ENCODE results near the gene FAH.
A peak's percentile ranks its signal among the peaks of the same experiment; 100 is the strongest.
"Not testable (repeated sequence)": the region's sequence is repeated elsewhere in the genome, so short reads cannot be mapped to it uniquely, and the experiment has no call there.

Gene FAH

DNA sequence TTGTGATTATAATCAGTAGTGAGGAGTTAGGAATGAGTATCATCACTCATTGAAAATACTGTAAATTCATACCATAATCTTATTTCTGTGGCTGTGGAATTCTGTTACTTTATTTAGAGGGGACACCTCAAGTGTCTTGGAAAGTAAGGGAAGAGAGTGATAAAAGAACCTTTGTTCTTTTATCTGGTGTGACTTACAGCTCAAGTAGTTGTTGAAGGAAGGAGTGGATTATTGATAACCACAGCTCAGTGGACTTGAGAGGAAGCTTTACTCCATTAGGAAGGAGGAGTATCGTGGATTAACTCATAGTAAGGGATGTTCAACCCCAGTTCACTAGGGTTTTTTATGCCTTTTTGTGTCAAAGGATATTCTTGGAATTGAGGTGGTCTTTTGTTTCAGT is 32.2 kb upstream of the FAH start:
- no peak overlapping the region for H3K18ac ChIP-seq (ENCODE audit: low read length)
- H3K56ac ChIP-seq (ENCODE audit: low read length): no peak overlapping the region
- peak; percentile 85 for DNase-seq
- H3K4ac ChIP-seq (ENCODE audit: low read depth, low read length): no peak overlapping the region
- H3K27me3 ChIP-seq (ENCODE audit: insufficient read depth, low read length, poor library complexity): no peaks in the 10 kb centered on the region
- no peak overlapping the region for H3K9ac ChIP-seq (ENCODE audit: low read length)
- H3K4me1 ChIP-seq (ENCODE audit: control insufficient read depth, low read depth, low read length): no peaks in the 10 kb centered on the region
- H3K23ac ChIP-seq (ENCODE audit: low read length): no peak overlapping the region
- no peak overlapping the region for H3K4me2 ChIP-seq (ENCODE audit: low read length)
- no peak overlapping the region for H2AK5ac ChIP-seq (ENCODE audit: low read length)
- no CpG with 5 or more reads among the region's 1 CpG for WGBS (ENCODE audit: extremely low coverage, insufficient coverage, low lambda C conversion rate)
- H2BK120ac ChIP-seq (ENCODE audit: low read depth, low read length): no peak overlapping the region
- H3K79me1 ChIP-seq (ENCODE audit: low read length): peaks cover 4% of the 10 kb centered on the region
- peaks cover 6% of the 10 kb centered on the region for H3K79me2 ChIP-seq (ENCODE audit: control insufficient read depth, insufficient read depth, low read length)
- no peak overlapping the region for H2BK5ac ChIP-seq (ENCODE audit: low read length)
- H2BK15ac ChIP-seq (replicated peaks; ENCODE audit: low read depth): no peak overlapping the region
- H4K5ac ChIP-seq (ENCODE audit: low read length): no peak overlapping the region
- no peak overlapping the region for H4K8ac ChIP-seq (ENCODE audit: low read depth, low read length)
- H3K27ac ChIP-seq (ENCODE audit: low read depth, low read length): no peak overlapping the region
- H3K4me3 ChIP-seq (ENCODE audit: low read length): no peak overlapping the region
- no peaks in the 10 kb centered on the region for H3K36me3 ChIP-seq (ENCODE audit: control insufficient read depth, insufficient read depth, low read length)

DNA sequence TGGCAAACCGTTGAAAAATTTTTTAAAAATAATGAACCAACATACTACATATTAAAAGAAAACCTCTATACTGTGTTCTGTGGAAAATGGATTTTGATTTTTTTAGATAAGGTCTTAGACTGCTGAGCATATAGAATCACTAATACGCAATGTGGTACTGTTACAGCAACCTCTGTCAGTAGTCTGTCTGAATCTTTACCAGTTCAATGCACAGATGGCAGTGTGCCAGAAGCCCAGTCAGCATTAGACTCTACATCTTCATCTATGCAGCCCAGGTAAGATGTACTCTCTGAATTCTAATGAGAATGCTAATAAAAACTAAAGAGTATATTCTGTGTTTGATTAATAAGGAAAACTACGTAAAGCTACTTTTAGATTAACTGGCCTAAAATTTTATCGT is 31.3 kb upstream of the FAH start:
- no peak overlapping the region for H4K5ac ChIP-seq (ENCODE audit: low read length)
- no peak overlapping the region for H2BK5ac ChIP-seq (ENCODE audit: low read length)
- no peak overlapping the region for H4K8ac ChIP-seq (ENCODE audit: low read depth, low read length)
- no peak overlapping the region for H2AK5ac ChIP-seq (ENCODE audit: low read length)
- no peak overlapping the region for H3K4ac ChIP-seq (ENCODE audit: low read depth, low read length)
- no peak overlapping the region for H3K4me2 ChIP-seq (ENCODE audit: low read length)
- no peak overlapping the region for H3K9ac ChIP-seq (ENCODE audit: low read length)
- peaks cover 6% of the 10 kb centered on the region for H3K79me2 ChIP-seq (ENCODE audit: control insufficient read depth, insufficient read depth, low read length)
- no peak for DNase-seq
- no peak overlapping the region for H3K4me3 ChIP-seq (ENCODE audit: low read length)
- H3K36me3 ChIP-seq (ENCODE audit: control insufficient read depth, insufficient read depth, low read length): no peaks in the 10 kb centered on the region
- H2BK15ac ChIP-seq (replicated peaks; ENCODE audit: low read depth): no peak overlapping the region
- no CpG with 5 or more reads among the region's 4 CpGs for WGBS (ENCODE audit: extremely low coverage, insufficient coverage, low lambda C conversion rate)
- H3K4me1 ChIP-seq (ENCODE audit: control insufficient read depth, low read depth, low read length): no peaks in the 10 kb centered on the region
- no peak overlapping the region for H2BK120ac ChIP-seq (ENCODE audit: low read depth, low read length)
- H3K79me1 ChIP-seq (ENCODE audit: low read length): peaks cover 4% of the 10 kb centered on the region
- H3K27ac ChIP-seq (ENCODE audit: low read depth, low read length): no peak overlapping the region
- no peaks in the 10 kb centered on the region for H3K27me3 ChIP-seq (ENCODE audit: insufficient read depth, low read length, poor library complexity)
- no peak overlapping the region for H3K18ac ChIP-seq (ENCODE audit: low read length)
- no peak overlapping the region for H3K56ac ChIP-seq (ENCODE audit: low read length)
- H3K23ac ChIP-seq (ENCODE audit: low read length): no peak overlapping the region

DNA sequence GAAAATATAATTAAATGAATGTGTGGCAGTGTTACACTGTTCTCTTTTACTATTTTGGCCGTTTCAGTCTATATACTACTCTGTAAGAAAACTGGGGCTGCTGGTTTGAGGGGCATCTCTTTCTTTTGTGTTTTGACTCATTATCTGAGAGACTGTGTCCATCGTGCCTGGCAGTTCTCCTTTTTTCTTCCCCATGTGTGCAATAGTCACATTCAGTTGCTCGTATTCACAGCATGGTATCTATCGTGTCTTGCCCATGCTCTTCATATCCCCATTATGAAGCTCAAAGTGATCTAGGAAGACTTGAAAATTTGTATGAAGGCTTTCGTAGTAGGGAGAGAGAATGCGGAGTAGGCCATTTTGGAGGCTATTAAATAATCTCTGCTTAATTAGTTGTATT is 29.8 kb upstream of the FAH start:
- Histone ChIP-seq H3K23ac (ENCODE audit: low read length) (no peak overlapping the region), H3K4me1 (ENCODE audit: control insufficient read depth, low read depth, low read length) (no peaks in the 10 kb centered on the region), H3K9ac (ENCODE audit: low read length) (no peak overlapping the region), H4K5ac (ENCODE audit: low read length) (no peak overlapping the region), H3K4me3 (ENCODE audit: low read length) (no peak overlapping the region), H3K27ac (ENCODE audit: low read depth, low read length) (no peak overlapping the region), H3K27me3 (ENCODE audit: insufficient read depth, low read length, poor library complexity) (no peaks in the 10 kb centered on the region), H3K4me2 (ENCODE audit: low read length) (no peak overlapping the region), H2BK5ac (ENCODE audit: low read length) (no peak overlapping the region), H4K8ac (ENCODE audit: low read depth, low read length) (no peak overlapping the region), H3K4ac (ENCODE audit: low read depth, low read length) (no peak overlapping the region), H3K56ac (ENCODE audit: low read length) (no peak overlapping the region), H3K79me1 (ENCODE audit: low read length) (peaks cover 1% of the 10 kb centered on the region), H3K79me2 (ENCODE audit: control insufficient read depth, insufficient read depth, low read length) (peaks cover 1% of the 10 kb centered on the region), H3K18ac (ENCODE audit: low read length) (no peak overlapping the region), H2AK5ac (ENCODE audit: low read length) (no peak overlapping the region), H3K36me3 (ENCODE audit: control insufficient read depth, insufficient read depth, low read length) (no peaks in the 10 kb centered on the region), H2BK120ac (ENCODE audit: low read depth, low read length) (no peak overlapping the region), H2BK15ac (replicated peaks; ENCODE audit: low read depth) (no peak overlapping the region)
- DNase-seq: no peak
- no CpG with 5 or more reads among the region's 6 CpGs for WGBS (ENCODE audit: extremely low coverage, insufficient coverage, low lambda C conversion rate)

DNA sequence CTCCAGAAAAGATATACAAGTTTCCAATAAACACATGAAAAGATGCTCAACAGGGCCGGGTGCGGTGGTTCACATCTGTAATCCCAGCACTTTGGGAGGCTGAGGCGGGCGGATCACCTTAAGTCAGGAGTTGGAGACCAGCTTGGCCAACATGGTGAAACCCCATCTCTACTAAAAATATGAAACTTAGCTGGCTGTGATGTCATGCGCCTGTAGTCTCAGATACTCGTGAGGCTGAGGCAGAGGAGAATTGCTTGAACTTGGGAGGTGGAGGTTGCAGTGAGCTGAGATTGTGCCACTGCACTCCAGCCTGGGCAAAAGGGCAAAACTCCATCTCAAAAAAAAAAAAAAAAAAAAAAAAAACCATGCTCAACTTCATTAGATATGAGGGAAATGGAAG is 25.5 kb upstream of the FAH start:
- H3K18ac ChIP-seq (ENCODE audit: low read length); H3K23ac ChIP-seq (ENCODE audit: low read length); H3K27ac ChIP-seq (ENCODE audit: low read depth, low read length); H3K56ac ChIP-seq (ENCODE audit: low read length); H3K79me2 ChIP-seq (ENCODE audit: control insufficient read depth, insufficient read depth, low read length); H2AK5ac ChIP-seq (ENCODE audit: low read length); H2BK5ac ChIP-seq (ENCODE audit: low read length); DNase-seq; H3K4me2 ChIP-seq (ENCODE audit: low read length); H2BK120ac ChIP-seq (ENCODE audit: low read depth, low read length); H3K79me1 ChIP-seq (ENCODE audit: low read length); H3K4me1 ChIP-seq (ENCODE audit: control insufficient read depth, low read depth, low read length); H3K27me3 ChIP-seq (ENCODE audit: insufficient read depth, low read length, poor library complexity); H4K8ac ChIP-seq (ENCODE audit: low read depth, low read length); H3K36me3 ChIP-seq (ENCODE audit: control insufficient read depth, insufficient read depth, low read length); H3K9ac ChIP-seq (ENCODE audit: low read length); H2BK15ac ChIP-seq (replicated peaks; ENCODE audit: low read depth); H3K4me3 ChIP-seq (ENCODE audit: low read length); H3K4ac ChIP-seq (ENCODE audit: low read depth, low read length); H4K5ac ChIP-seq (ENCODE audit: low read length): not testable (repeated sequence)
- no CpG with 5 or more reads among the region's 6 CpGs for WGBS (ENCODE audit: extremely low coverage, insufficient coverage, low lambda C conversion rate)

GRCh38 chr15:80127911-80128310 is 24.9 kb upstream of the FAH start:
- Histone ChIP-seq H3K56ac (ENCODE audit: low read length) (no peak overlapping the region), H2BK15ac (replicated peaks; ENCODE audit: low read depth) (no peak overlapping the region), H3K79me2 (ENCODE audit: control insufficient read depth, insufficient read depth, low read length) (no peaks in the 10 kb centered on the region), H2AK5ac (ENCODE audit: low read length) (no peak overlapping the region), H2BK5ac (ENCODE audit: low read length) (no peak overlapping the region), H3K4ac (ENCODE audit: low read depth, low read length) (no peak overlapping the region), H4K5ac (ENCODE audit: low read length) (no peak overlapping the region), H3K9ac (ENCODE audit: low read length) (no peak overlapping the region), H3K36me3 (ENCODE audit: control insufficient read depth, insufficient read depth, low read length) (no peaks in the 10 kb centered on the region), H3K4me2 (ENCODE audit: low read length) (no peak overlapping the region), H3K27ac (ENCODE audit: low read depth, low read length) (no peak overlapping the region), H2BK120ac (ENCODE audit: low read depth, low read length) (no peak overlapping the region), H3K23ac (ENCODE audit: low read length) (no peak overlapping the region), H3K4me1 (ENCODE audit: control insufficient read depth, low read depth, low read length) (no peaks in the 10 kb centered on the region), H3K18ac (ENCODE audit: low read length) (no peak overlapping the region), H3K79me1 (ENCODE audit: low read length) (peaks cover 1% of the 10 kb centered on the region), H3K4me3 (ENCODE audit: low read length) (no peak overlapping the region), H4K8ac (ENCODE audit: low read depth, low read length) (no peak overlapping the region), H3K27me3 (ENCODE audit: insufficient read depth, low read length, poor library complexity) (no peaks in the 10 kb centered on the region)
- WGBS (ENCODE audit: extremely low coverage, insufficient coverage, low lambda C conversion rate): no CpG with 5 or more reads among the region's 2 CpGs
- DNase-seq: no peak

- no peak overlapping the region for H3K18ac ChIP-seq (ENCODE audit: low read length)
- H3K4ac ChIP-seq (ENCODE audit: low read depth, low read length): no peak overlapping the region
- no peak overlapping the region for H2BK5ac ChIP-seq (ENCODE audit: low read length)
- H3K36me3 ChIP-seq (ENCODE audit: control insufficient read depth, insufficient read depth, low read length): no peaks in the 10 kb centered on the region
- H4K5ac ChIP-seq (ENCODE audit: low read length): no peak overlapping the region
- H2BK120ac ChIP-seq (ENCODE audit: low read depth, low read length): no peak overlapping the region
- no peak overlapping the region for H3K27ac ChIP-seq (ENCODE audit: low read depth, low read length)
- no peak overlapping the region for H4K8ac ChIP-seq (ENCODE audit: low read depth, low read length)
- no peak overlapping the region for H3K4me3 ChIP-seq (ENCODE audit: low read length)
- no CpG with 5 or more reads among the region's 3 CpGs for WGBS (ENCODE audit: extremely low coverage, insufficient coverage, low lambda C conversion rate)
- no peak overlapping the region for H3K23ac ChIP-seq (ENCODE audit: low read length)
- no peak overlapping the region for H3K4me2 ChIP-seq (ENCODE audit: low read length)
- H2AK5ac ChIP-seq (ENCODE audit: low read length): no peak overlapping the region
- H2BK15ac ChIP-seq (replicated peaks; ENCODE audit: low read depth): no peak overlapping the region
- no peak overlapping the region for H3K56ac ChIP-seq (ENCODE audit: low read length)
- H3K79me2 ChIP-seq (ENCODE audit: control insufficient read depth, insufficient read depth, low read length): no peaks in the 10 kb centered on the region
- no peaks in the 10 kb centered on the region for H3K27me3 ChIP-seq (ENCODE audit: insufficient read depth, low read length, poor library complexity)
- DNase-seq: no peak
- no peaks in the 10 kb centered on the region for H3K4me1 ChIP-seq (ENCODE audit: control insufficient read depth, low read depth, low read length)
- no peaks in the 10 kb centered on the region for H3K79me1 ChIP-seq (ENCODE audit: low read length)
- no peak overlapping the region for H3K9ac ChIP-seq (ENCODE audit: low read length)
Measured at GRCh38 chr15:80132382-80132781, 20.4 kb upstream of the FAH start.

All from mesendoderm (in vitro differentiated cells).